SK-N-SH (cell line): ENCODE measurements around the gene SNF8.

ENCODE experiments used
- CHD2 ChIP-seq: fragments of 150-350 bp; IDR thresholded peaks from 2 replicates; pipeline ENCODE4 v1.6.1; 2018; ENCODE audit warnings: low read length; ENCODE audit not compliant: partially characterized antibody
- ELF1 ChIP-seq: IDR thresholded peaks from 2 replicates; pipeline ENCODE4 v1.4.0; 2012
- EP300 ChIP-seq, 2 experiments: IDR thresholded peaks; 2 replicates each; pipeline versions ENCODE4 v1.4.0 to v1.6.1; 2012; ENCODE audit warnings: borderline replicate concordance in 1 of 2, low read depth in 1 of 2, low read length in 1 of 2
- EZH2phosphoT487 ChIP-seq: fragments of 200-600 bp; sonication (generic); IDR thresholded peaks from 2 replicates; pipeline ENCODE4 v1.6.1; 2017; ENCODE audit warnings: low read depth, mixed run types, mild to moderate bottlenecking, antibody characterized with exemption, moderate library complexity, borderline replicate concordance
- MXI1 ChIP-seq: IDR thresholded peaks from 2 replicates; pipeline ENCODE4 v1.6.1; 2012; ENCODE audit warnings: mild to moderate bottlenecking, low read depth, low read length, improper control_type of control experiment
- POLR2AphosphoS5 ChIP-seq: IDR thresholded peaks from 2 replicates; pipeline ENCODE4 v1.6.1; 2012; ENCODE audit warnings: low read depth, low read length
- RAD21 ChIP-seq: IDR thresholded peaks from 2 replicates; pipeline ENCODE4 v1.6.1; 2012; ENCODE audit warnings: mild to moderate bottlenecking, low read length
- SMC3 ChIP-seq: IDR thresholded peaks from 2 replicates; pipeline ENCODE4 v1.6.1; 2012; ENCODE audit warnings: low read depth, low read length, improper control_type of control experiment
- TAF1 ChIP-seq: IDR thresholded peaks from 2 replicates; pipeline ENCODE4 v1.6.1; 2012; ENCODE audit warnings: low read depth, mild to moderate bottlenecking, low read length, moderate library complexity, borderline replicate concordance
- TEAD4 ChIP-seq: IDR thresholded peaks from 2 replicates; pipeline ENCODE4 v1.4.0; 2012; ENCODE audit warnings: mild to moderate bottlenecking, borderline replicate concordance; ENCODE audit not compliant: insufficient read depth
- TF ChIP-seq, protein P1 (sequence below): fragments of 150-350 bp; IDR thresholded peaks from 2 replicates; pipeline ENCODE4 v1.6.1; 2016; ENCODE audit warnings: mild to moderate bottlenecking, low read depth, low read length
- TF ChIP-seq, protein P2 (sequence below): fragments of 200-600 bp; sonication (generic); IDR thresholded peaks from 2 replicates; pipeline ENCODE4 v1.6.1; 2017; ENCODE audit warnings: antibody characterized with exemption, mild to moderate bottlenecking, moderate library complexity
- TF ChIP-seq, protein P3 (sequence below): IDR thresholded peaks from 2 replicates; pipeline ENCODE4 v1.4.0; 2012; ENCODE audit warnings: low read depth
- TF ChIP-seq, protein P4 (sequence below): IDR thresholded peaks from 2 replicates; pipeline ENCODE4; 2012

DNA sequence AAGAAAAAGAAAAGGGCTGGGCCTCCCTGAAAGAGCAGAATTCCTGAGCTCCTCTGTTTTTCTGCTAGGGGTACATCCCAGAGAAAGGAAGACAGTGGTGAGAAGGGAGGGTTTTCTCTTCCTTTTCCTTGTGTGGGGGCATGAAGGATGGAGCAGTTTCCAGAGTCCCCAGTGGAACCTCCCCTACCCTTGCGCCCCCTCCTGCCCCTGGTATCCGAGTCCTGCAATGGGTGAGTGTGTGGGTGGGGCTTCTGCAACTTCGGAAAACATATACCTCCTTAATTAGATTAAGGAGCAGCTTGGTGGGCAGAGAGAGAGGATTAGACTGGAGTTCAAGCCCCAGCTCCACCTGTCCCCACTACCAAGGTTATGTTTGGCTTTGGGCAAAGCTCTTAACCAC, 29.2 kb upstream of the SNF8 start:
- TF ChIP-seq ELF1 = no peak
- TF ChIP-seq, protein P1, sequence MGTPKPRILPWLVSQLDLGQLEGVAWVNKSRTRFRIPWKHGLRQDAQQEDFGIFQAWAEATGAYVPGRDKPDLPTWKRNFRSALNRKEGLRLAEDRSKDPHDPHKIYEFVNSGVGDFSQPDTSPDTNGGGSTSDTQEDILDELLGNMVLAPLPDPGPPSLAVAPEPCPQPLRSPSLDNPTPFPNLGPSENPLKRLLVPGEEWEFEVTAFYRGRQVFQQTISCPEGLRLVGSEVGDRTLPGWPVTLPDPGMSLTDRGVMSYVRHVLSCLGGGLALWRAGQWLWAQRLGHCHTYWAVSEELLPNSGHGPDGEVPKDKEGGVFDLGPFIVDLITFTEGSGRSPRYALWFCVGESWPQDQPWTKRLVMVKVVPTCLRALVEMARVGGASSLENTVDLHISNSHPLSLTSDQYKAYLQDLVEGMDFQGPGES = no peak
- TF ChIP-seq, protein P2, sequence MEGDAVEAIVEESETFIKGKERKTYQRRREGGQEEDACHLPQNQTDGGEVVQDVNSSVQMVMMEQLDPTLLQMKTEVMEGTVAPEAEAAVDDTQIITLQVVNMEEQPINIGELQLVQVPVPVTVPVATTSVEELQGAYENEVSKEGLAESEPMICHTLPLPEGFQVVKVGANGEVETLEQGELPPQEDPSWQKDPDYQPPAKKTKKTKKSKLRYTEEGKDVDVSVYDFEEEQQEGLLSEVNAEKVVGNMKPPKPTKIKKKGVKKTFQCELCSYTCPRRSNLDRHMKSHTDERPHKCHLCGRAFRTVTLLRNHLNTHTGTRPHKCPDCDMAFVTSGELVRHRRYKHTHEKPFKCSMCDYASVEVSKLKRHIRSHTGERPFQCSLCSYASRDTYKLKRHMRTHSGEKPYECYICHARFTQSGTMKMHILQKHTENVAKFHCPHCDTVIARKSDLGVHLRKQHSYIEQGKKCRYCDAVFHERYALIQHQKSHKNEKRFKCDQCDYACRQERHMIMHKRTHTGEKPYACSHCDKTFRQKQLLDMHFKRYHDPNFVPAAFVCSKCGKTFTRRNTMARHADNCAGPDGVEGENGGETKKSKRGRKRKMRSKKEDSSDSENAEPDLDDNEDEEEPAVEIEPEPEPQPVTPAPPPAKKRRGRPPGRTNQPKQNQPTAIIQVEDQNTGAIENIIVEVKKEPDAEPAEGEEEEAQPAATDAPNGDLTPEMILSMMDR = no peak
- no peak for TF ChIP-seq TEAD4
- TF ChIP-seq CHD2 = no peak
- TF ChIP-seq POLR2AphosphoS5 = no peak
- no peak for TF ChIP-seq MXI1
- TF ChIP-seq, protein P3, sequence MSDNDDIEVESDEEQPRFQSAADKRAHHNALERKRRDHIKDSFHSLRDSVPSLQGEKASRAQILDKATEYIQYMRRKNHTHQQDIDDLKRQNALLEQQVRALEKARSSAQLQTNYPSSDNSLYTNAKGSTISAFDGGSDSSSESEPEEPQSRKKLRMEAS = no peak
- no peak for TF ChIP-seq EP300 (IDR thresholded peaks at IDR 0.05; ENCODE audit: borderline replicate concordance in 1 of 2, low read depth in 1 of 2, low read length in 1 of 2)
- no peak for TF ChIP-seq EZH2phosphoT487
- TF ChIP-seq TAF1 = no peak
- no peak for TF ChIP-seq RAD21
- no peak for TF ChIP-seq SMC3
- TF ChIP-seq, protein P4, sequence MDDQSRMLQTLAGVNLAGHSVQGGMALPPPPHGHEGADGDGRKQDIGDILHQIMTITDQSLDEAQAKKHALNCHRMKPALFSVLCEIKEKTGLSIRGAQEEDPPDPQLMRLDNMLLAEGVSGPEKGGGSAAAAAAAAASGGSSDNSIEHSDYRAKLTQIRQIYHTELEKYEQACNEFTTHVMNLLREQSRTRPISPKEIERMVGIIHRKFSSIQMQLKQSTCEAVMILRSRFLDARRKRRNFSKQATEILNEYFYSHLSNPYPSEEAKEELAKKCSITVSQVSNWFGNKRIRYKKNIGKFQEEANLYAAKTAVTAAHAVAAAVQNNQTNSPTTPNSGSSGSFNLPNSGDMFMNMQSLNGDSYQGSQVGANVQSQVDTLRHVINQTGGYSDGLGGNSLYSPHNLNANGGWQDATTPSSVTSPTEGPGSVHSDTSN = no peak
